ENCODE results near the gene FAIM2.

FAIM2 gene

GRCh38 chr12:49948866-49949845 lies 45.5 kb upstream of the FAIM2 start:
- TF ChIP-seq, protein P1, sequence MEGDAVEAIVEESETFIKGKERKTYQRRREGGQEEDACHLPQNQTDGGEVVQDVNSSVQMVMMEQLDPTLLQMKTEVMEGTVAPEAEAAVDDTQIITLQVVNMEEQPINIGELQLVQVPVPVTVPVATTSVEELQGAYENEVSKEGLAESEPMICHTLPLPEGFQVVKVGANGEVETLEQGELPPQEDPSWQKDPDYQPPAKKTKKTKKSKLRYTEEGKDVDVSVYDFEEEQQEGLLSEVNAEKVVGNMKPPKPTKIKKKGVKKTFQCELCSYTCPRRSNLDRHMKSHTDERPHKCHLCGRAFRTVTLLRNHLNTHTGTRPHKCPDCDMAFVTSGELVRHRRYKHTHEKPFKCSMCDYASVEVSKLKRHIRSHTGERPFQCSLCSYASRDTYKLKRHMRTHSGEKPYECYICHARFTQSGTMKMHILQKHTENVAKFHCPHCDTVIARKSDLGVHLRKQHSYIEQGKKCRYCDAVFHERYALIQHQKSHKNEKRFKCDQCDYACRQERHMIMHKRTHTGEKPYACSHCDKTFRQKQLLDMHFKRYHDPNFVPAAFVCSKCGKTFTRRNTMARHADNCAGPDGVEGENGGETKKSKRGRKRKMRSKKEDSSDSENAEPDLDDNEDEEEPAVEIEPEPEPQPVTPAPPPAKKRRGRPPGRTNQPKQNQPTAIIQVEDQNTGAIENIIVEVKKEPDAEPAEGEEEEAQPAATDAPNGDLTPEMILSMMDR (IDR thresholded peaks at IDR 0.05; ENCODE audit: low read depth, low read length, missing control alignments): no peak
- no peak for DNase-seq (ENCODE audit: low read depth)
- no peak overlapping the region for H3K4me3 ChIP-seq (ENCODE audit: low read depth, low read length)

DNA sequence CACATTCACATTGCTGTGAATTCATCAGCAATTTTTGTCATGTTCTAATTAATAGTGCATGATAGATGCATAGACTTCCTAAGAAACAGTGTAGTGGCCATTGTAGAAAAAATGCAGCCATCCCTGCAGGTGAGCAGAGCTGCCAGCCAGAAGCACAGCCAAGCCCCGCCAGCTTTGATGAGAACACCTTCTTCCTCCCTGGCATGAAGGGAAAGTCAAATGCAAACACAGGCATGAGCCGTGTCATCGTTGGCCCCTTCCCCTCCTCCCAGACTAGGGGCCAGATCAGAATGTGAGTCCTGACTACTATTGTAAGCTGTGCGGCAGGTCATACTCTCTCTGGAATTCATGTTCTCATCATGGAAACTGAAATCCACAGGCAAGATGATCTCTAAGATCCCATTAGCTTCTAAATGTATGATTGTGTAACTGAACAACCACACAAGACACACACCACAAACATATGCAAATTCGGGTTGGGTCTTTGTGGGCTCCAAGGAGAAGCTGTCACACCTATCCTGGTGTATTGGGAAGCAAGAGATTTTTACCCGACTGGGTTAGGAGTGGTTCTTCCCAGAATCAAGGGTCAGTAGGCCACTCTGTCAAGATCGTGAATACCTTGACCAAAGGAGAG lies 44.0 kb upstream of the FAIM2 start:
- TF ChIP-seq, protein P1 (IDR thresholded peaks at IDR 0.05; ENCODE audit: low read depth, low read length, missing control alignments): no peak
- DNase-seq (ENCODE audit: low read depth): no peak
- no peak overlapping the region for H3K4me3 ChIP-seq (ENCODE audit: low read depth, low read length)

DNA sequence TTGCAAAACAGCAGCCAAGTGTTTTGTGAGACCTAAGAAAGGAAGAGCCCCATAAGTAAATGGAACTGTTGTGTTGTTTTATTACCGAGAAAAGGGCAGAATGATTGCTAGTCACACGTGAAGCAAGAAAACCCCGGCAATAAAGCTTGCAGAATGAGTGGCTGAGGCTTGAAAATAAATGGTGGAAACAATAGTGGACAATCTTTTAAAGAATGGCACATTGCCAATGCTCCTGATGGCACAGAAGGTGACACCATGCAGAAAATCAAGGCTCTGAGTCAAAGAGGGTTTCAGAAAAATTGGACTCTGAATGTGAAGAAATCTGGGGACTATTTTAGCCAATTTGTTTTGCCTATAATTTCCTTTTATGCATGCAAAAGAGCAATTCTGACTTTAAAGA lies 42.8 kb upstream of the FAIM2 start:
- TF ChIP-seq, protein P1 (IDR thresholded peaks at IDR 0.05; ENCODE audit: low read depth, low read length, missing control alignments): no peak
- H3K4me3 ChIP-seq (ENCODE audit: low read depth, low read length): no peak overlapping the region
- no peak for DNase-seq (ENCODE audit: low read depth)

DNA sequence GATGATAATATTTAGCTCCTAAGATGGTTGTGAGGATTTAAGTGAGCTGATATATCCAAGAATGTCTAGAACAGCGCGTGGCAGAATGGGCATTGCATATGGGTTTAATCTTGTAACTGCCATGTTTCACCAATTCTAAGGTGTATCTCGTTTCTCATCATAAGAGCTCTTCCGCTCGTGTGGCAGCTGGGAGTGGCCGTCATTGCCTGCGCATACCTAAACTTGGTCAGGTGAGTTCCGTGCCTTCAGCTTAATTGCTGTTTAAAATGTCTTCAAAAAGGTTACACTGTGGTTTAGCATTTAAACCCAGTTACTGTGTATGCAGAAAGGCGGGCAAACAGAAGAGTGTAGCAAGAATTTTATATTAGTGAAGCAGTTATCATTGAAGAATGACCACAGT lies 42.4 kb upstream of the FAIM2 start:
- no peak overlapping the region for H3K4me3 ChIP-seq (ENCODE audit: low read depth, low read length)

DNA sequence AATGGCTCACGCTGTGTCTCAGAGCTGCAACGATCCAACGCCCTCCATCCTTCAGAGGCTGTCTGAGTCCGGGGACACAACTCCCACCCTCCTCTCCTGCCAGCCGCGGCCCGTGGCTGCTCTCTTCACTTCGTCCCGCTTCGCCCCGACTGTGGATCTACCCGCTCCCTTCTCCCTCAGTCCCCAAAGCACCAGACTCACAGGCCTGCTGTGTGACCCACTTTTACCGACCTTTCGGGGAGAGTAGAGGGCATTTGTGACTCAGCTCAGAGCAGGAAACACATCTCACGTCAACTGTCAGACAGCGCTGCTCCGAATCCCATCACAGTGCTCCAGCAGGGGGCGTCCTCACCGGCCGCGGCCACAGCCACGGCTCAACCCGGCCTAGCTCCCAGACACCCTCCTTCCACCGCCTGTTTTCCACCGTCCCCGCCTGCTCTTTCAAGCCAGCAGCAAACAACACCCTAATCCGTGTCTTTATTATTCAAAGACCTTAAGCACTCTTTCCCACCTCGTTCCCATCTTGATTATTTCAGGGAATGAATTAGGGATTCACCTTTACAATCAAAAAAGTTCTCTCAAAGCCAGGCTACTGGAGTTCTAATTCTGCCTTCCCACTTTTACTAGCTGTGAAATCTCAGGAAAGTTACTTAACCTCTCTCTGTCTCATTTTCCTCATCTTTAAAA lies 41.8 kb upstream of the FAIM2 start:
- TF ChIP-seq, protein P1 (IDR thresholded peaks at IDR 0.05; ENCODE audit: low read depth, low read length, missing control alignments): peak; percentile 99
- H3K4me3 ChIP-seq (ENCODE audit: low read depth, low read length): no peak overlapping the region; the same call in 1 of the 2 replicates
- peak; percentile 34 for DNase-seq (ENCODE audit: low read depth)

More for the DNA sequence above, 42.4 kb upstream of the FAIM2 start:
- TF ChIP-seq, protein P1 (IDR thresholded peaks at IDR 0.05; ENCODE audit: low read depth, low read length, missing control alignments): no peak
- no peak for DNase-seq (ENCODE audit: low read depth)

GRCh38 chr12:49944718-49945117 lies 41.0 kb upstream of the FAIM2 start:
- no peak for DNase-seq (ENCODE audit: low read depth)
- TF ChIP-seq, protein P1 (IDR thresholded peaks at IDR 0.05; ENCODE audit: low read depth, low read length, missing control alignments): no peak
- no peak overlapping the region for H3K4me3 ChIP-seq (ENCODE audit: low read depth, low read length)

Data from GM12864 (cell line).